NT2/D1 (cell line): ENCODE data around the gene SLC6A13.

Experiments
- SUZ12 ChIP-seq: IDR thresholded peaks from 2 replicates; pipeline ENCODE4 v1.6.1; 2011; ENCODE audit not compliant: insufficient read length, insufficient read depth; ENCODE audit errors: extremely low read depth
- YY1 ChIP-seq: IDR thresholded peaks from 2 replicates; pipeline ENCODE4 v1.6.1; 2011; ENCODE audit not compliant: insufficient read length, insufficient read depth
- ZNF274 ChIP-seq: IDR thresholded peaks from 2 replicates; pipeline ENCODE4 v1.6.1; 2011; ENCODE audit warnings: mild to moderate bottlenecking, low read depth, low read length

GRCh38 chr12:175250-175649 lies 87.4 kb downstream of the SLC6A13 start:
- TF ChIP-seq SUZ12 (no peak), ZNF274 (no peak), YY1 (no peak)
